22Rv1 (cell line): ENCODE measurements around the gene SLC6A19.

Experiments
- ZFX ChIP-seq: fragments of 450-650 bp; IDR thresholded peaks from 2 replicates; pipeline ENCODE4 v1.6.1; 2017; ENCODE audit warnings: antibody characterized with exemption, borderline replicate concordance
- TF ChIP-seq, protein P1 (sequence below): fragments of 450-650 bp; IDR thresholded peaks from 2 replicates; pipeline ENCODE4 v1.5.1; 2017; ENCODE audit warnings: mild to moderate bottlenecking

DNA sequence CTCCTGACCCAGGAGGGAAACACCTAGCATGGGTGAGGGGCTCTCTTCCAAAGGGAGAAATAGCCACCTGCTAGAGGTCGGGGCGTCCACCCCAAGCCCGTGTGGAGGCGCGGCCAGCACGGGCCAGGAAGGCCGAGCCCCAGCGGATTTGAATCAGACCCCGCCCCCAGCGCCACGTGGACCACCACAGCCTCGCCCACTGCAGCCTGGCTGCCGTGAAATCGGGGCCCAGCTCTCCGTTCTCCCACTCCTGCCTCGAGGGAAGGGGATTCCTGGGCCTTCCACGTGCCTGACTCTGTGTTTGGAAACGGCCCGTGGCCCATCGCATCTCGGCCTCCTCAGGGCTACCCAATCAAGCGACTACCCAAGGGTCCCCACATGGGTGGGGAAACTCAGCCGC lies 55.4 kb downstream of the SLC6A19 start:
- TF ChIP-seq, protein P1, sequence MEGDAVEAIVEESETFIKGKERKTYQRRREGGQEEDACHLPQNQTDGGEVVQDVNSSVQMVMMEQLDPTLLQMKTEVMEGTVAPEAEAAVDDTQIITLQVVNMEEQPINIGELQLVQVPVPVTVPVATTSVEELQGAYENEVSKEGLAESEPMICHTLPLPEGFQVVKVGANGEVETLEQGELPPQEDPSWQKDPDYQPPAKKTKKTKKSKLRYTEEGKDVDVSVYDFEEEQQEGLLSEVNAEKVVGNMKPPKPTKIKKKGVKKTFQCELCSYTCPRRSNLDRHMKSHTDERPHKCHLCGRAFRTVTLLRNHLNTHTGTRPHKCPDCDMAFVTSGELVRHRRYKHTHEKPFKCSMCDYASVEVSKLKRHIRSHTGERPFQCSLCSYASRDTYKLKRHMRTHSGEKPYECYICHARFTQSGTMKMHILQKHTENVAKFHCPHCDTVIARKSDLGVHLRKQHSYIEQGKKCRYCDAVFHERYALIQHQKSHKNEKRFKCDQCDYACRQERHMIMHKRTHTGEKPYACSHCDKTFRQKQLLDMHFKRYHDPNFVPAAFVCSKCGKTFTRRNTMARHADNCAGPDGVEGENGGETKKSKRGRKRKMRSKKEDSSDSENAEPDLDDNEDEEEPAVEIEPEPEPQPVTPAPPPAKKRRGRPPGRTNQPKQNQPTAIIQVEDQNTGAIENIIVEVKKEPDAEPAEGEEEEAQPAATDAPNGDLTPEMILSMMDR = no peak
- TF ChIP-seq ZFX = no peak
